GM12875 (cell line): Measurements from ENCODE around the gene PACRGL.

ENCODE experiments used
- H3K4me3 ChIP-seq: one replicate; pipeline ENCODE4 v1.5.1; 2011; ENCODE audit warnings: low read depth, low read length, control low read depth
- CTCF ChIP-seq: IDR thresholded peaks from 2 replicates; pipeline ENCODE4 v1.5.1; 2011; ENCODE audit warnings: low read depth, mild to moderate bottlenecking, control low read depth, inconsistent platforms, low read length, moderate library complexity, borderline replicate concordance; ENCODE audit not compliant: insufficient read depth

The PACRGL gene

GRCh38 chr4:20683766-20684165 is 16.5 kb upstream of the PACRGL start:
- TF ChIP-seq CTCF = no peak
- no peak overlapping the region for H3K4me3 ChIP-seq

GRCh38 chr4:20684852-20685763 is 15.2 kb upstream of the PACRGL start:
- TF ChIP-seq CTCF = 0 out of 2 replicates have a peak, but pooled peaks have one; percentile 10
- no peak overlapping the region for H3K4me3 ChIP-seq

GRCh38 chr4:20687864-20688263 is 12.4 kb upstream of the PACRGL start:
- H3K4me3 ChIP-seq = no peak overlapping the region
- TF ChIP-seq CTCF = no peak

- no peak overlapping the region for H3K4me3 ChIP-seq
- no peak for TF ChIP-seq CTCF
Observed at GRCh38 chr4:20696815-20697214, 3.4 kb upstream of the PACRGL start.

GRCh38 chr4:20698382-20698781 is 1.9 kb upstream of the PACRGL start:
- no peak for TF ChIP-seq CTCF
- no peak overlapping the region for H3K4me3 ChIP-seq

- TF ChIP-seq CTCF = no peak
- H3K4me3 ChIP-seq = no peak overlapping the region
Observed at GRCh38 chr4:20698820-20699219, 1.4 kb upstream of the PACRGL start.

GRCh38 chr4:20711335-20711734 is 11.1 kb downstream of the PACRGL start:
- TF ChIP-seq CTCF = no peak
- no peak overlapping the region for H3K4me3 ChIP-seq
